ENCODE measurements around the gene DCAF8.

DCAF8 gene

DNA sequence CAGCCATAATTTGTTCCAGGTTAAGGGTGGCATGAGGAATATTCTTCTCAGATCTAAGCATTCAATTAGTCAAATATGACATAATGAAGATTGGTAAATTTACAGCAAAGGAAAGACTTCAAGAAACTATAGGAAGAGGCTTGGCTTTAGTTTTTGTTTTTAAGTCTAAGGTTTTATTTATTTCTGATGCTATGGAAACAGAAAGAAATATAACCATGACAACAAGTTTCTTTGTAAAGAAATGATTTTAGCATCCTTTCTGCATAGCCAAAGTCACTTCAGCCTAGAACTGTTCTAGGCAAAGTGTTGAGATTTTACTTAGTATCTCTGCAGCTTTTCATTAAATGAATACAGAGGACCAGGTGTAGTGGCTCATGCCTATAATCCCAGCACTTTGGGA lies 29.4 kb downstream of the DCAF8 start:
- Histone ChIP-seq H3K9me3 (no peaks in the 10 kb centered on the region), H3K27ac (no peak overlapping the region), H3K4me1 (no peaks in the 10 kb centered on the region), H3K9ac (no peak overlapping the region), H3K27me3 (no peaks in the 10 kb centered on the region), H3K4me3 (no peak overlapping the region), H3K4me2 (no peak overlapping the region), H4K20me1 (peaks cover 9% of the 10 kb centered on the region; the same call in 1 of the 2 replicates), H3K36me3 (peaks cover 99% of the 10 kb centered on the region)
- no peak for TF ChIP-seq Cebpa-rat (IDR thresholded peaks at IDR 0.05)

DNA sequence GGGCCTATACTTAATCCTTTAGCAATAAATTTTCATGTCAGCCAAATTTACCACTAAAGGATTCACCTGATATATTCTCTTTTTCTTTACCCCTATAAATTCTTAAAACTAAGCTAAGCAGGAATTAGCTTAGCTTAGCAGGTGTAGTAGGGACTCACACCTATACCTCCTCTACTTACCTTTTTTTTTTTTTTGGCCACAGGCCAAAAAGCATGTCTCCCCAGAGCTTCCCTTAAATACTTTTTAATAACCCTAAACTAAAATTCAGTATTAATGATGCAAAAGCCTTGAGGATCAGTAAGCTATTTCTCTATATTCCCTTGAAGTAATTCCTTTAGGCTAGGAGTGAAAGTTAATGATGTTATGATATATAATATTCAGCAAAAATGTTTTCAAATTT lies 33.9 kb downstream of the DCAF8 start:
- Histone ChIP-seq H3K4me1 (no peaks in the 10 kb centered on the region), H3K36me3 (peaks cover 99% of the 10 kb centered on the region), H3K4me2 (no peak overlapping the region), H3K27ac (no peak overlapping the region), H4K20me1 (peaks cover 4% of the 10 kb centered on the region; the same call in 1 of the 2 replicates), H3K27me3 (no peaks in the 10 kb centered on the region), H3K4me3 (no peak overlapping the region), H3K9me3 (no peaks in the 10 kb centered on the region), H3K9ac (no peak overlapping the region)
- TF ChIP-seq Cebpa-rat (IDR thresholded peaks at IDR 0.05), result no peak

DNA sequence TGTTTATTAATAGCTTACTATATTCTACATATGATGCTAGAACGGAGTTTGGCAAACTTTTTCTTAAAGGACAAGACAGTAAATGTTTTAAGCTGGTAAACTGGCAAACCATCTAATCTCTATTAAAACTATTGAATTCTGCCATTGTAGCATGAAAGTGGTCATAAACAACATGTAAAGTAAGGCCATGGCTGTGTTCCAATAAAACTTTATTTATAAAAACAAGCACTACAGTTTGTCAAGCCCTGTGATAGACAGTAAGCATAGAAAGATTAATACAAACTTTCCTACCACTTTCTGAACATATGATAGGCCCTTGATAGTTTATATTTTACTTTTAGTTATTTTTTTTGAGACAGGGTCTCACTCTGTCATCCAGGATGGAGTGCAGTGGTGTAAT lies 34.8 kb downstream of the DCAF8 start:
- Histone ChIP-seq H3K27ac (no peak overlapping the region), H3K9ac (no peak overlapping the region), H3K4me2 (no peak overlapping the region), H3K36me3 (peaks cover 100% of the 10 kb centered on the region), H4K20me1 (no peaks in the 10 kb centered on the region), H3K27me3 (no peaks in the 10 kb centered on the region), H3K4me3 (no peak overlapping the region), H3K9me3 (no peaks in the 10 kb centered on the region), H3K4me1 (no peaks in the 10 kb centered on the region)
- no peak for TF ChIP-seq Cebpa-rat (IDR thresholded peaks at IDR 0.05)

DNA sequence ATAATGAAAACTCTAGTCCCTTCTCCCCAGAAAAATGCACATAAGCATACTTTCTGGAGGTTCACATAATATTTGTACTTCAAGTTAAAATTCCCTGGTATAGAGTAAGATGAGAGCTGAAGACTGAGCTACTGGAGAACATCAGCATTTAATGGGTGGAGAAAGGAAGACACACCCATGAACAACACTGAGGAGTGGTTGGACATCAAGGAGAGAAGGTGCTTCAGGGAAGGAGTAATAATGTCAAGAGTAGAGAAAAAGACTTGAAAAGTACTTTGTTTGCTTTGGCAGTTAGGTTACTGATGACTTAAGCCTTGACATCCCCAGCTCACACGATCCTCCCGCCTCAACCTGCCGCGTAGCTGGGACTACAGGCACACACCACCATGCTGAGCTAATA lies 35.3 kb downstream of the DCAF8 start:
- TF ChIP-seq Cebpa-rat (IDR thresholded peaks at IDR 0.05), result no peak
- Histone ChIP-seq H3K4me2 (no peak overlapping the region), H3K4me3 (no peak overlapping the region), H3K27me3 (no peaks in the 10 kb centered on the region), H4K20me1 (no peaks in the 10 kb centered on the region), H3K9me3 (no peaks in the 10 kb centered on the region), H3K27ac (no peak overlapping the region), H3K9ac (no peak overlapping the region), H3K36me3 (peaks cover 100% of the 10 kb centered on the region), H3K4me1 (no peaks in the 10 kb centered on the region)

DNA sequence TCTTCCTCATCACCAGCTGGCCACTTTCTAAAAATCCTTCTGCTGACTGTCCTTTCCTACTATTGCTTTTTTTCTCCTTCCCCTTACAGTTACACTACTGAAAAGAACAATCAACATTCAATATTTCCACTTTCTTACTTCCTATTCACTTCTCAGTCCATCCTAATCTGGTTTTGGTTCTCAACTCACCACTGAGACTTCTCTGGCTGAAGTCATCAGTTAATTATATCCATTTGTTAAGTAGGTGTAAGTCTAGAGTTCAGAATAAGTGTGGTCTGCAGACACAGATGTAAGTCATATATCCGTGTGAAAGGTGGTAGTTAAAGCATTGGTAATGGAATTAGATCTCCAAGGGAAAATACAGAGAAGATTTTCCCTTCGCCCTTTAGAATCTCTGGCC lies 35.7 kb downstream of the DCAF8 start:
- Histone ChIP-seq H3K4me3 (no peak overlapping the region), H4K20me1 (no peaks in the 10 kb centered on the region), H3K27ac (no peak overlapping the region), H3K9me3 (no peaks in the 10 kb centered on the region), H3K36me3 (peaks cover 100% of the 10 kb centered on the region), H3K4me2 (no peak overlapping the region), H3K9ac (no peak overlapping the region), H3K4me1 (no peaks in the 10 kb centered on the region), H3K27me3 (no peaks in the 10 kb centered on the region)
- no peak for TF ChIP-seq Cebpa-rat (IDR thresholded peaks at IDR 0.05)

DNA sequence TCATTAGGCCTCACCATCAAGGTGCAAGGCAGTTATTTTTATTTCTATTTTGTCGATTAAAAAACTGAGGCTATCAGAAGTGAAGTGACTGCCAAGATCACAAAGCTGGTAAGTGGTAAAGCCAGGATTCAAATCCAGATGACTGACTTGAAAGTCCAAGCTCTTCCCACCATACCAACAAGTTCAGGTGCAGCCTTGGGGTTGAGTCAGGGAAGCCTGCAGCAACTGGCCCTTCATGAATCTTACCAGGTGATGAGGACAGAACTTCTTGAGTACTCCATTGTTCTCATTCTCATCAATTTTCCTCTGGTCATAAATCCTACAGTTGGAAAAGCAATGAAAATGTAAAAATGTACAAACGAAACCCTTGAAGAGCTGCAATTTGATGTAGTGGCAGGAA lies 37.0 kb downstream of the DCAF8 start:
- Histone ChIP-seq H3K27ac (no peak overlapping the region), H3K9ac (no peak overlapping the region), H3K4me3 (no peak overlapping the region), H4K20me1 (0 out of 2 replicates have a peak, but pooled peaks cover under 1% of the 10 kb centered on the region), H3K36me3 (peaks cover 100% of the 10 kb centered on the region), H3K27me3 (no peaks in the 10 kb centered on the region), H3K9me3 (no peaks in the 10 kb centered on the region), H3K4me1 (no peaks in the 10 kb centered on the region), H3K4me2 (no peak overlapping the region)
- TF ChIP-seq Cebpa-rat (IDR thresholded peaks at IDR 0.05), result no peak

DNA sequence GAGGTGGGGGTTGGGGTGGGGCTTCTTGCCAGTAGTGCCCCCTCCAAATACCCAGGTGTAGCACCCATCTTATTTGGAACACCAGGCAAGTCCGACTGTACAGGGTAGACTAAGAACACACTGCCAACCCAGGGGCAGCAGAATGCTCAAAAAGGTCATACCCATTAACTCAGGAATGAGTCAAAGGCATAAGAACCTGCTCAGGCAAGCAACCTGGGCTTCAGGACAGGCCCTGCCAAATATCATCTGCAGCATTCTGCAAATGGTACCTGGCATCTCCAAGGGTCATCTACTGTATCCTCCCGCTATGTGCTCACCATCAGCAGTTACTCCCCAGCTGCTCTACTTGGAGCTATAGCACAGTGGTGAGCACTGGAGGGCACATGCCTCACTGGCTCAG lies 37.7 kb downstream of the DCAF8 start:
- TF ChIP-seq Cebpa-rat (IDR thresholded peaks at IDR 0.05), result no peak
- Histone ChIP-seq H3K27ac (no peak overlapping the region), H3K4me3 (no peak overlapping the region), H3K36me3 (peaks cover 100% of the 10 kb centered on the region), H3K4me1 (no peaks in the 10 kb centered on the region), H3K9ac (no peak overlapping the region), H3K9me3 (no peaks in the 10 kb centered on the region), H4K20me1 (0 out of 2 replicates have a peak, but pooled peaks cover 8% of the 10 kb centered on the region), H3K4me2 (no peak overlapping the region), H3K27me3 (no peaks in the 10 kb centered on the region)

DNA sequence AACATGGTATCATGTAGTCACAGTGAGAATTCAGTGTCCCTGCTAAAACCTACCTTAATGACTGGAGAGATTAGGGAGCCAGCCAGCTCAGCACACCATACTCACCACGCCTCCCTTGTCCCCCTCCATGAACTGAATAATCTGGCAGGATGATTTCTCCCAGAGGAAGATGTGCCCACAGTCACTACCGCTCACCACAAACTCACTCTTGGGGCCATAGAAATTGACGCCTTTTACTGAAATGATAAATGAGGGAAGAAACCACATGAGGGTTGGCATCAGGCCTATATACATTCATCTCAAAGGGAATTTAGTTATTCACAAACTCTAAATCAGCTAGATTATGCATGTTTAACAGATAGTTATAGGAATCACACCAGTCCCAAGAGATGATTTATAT lies 39.8 kb downstream of the DCAF8 start:
- H3K27ac ChIP-seq, result no peak overlapping the region
- 0 out of 2 replicates have a peak, but pooled peaks cover 12% of the 10 kb centered on the region for H4K20me1 ChIP-seq
- H3K4me1 ChIP-seq, result no peaks in the 10 kb centered on the region
- no peaks in the 10 kb centered on the region for H3K9me3 ChIP-seq
- no peak overlapping the region for H3K9ac ChIP-seq
- H3K27me3 ChIP-seq, result no peaks in the 10 kb centered on the region
- H3K4me2 ChIP-seq, result no peak overlapping the region
- H3K36me3 ChIP-seq, result peaks cover 100% of the 10 kb centered on the region
- TF ChIP-seq Cebpa-rat (IDR thresholded peaks at IDR 0.05), result no peak
- no peak overlapping the region for H3K4me3 ChIP-seq

DNA sequence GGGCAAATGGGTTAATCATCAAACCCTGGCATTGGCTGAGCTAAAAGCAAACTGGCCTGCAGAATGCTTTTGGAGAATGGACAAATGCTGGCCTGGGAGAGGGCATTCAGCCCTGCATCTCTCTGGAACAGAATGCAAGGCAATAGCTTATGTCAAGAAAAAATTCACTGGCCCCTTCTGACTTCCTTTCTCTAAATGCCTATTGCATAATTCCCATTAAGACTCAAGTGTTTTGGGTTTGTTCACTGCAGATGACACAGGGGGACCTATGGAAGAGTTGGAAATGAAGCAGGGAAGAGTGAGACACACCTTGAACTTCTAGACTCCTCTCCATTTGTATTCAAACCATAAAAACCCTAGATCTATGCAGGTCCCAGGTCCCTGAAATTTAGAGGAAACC lies 41.3 kb downstream of the DCAF8 start:
- H4K20me1 ChIP-seq, result peaks cover 12% of the 10 kb centered on the region; the same call in 1 of the 2 replicates
- H3K27me3 ChIP-seq, result no peaks in the 10 kb centered on the region
- no peak overlapping the region for H3K27ac ChIP-seq
- H3K4me1 ChIP-seq, result no peaks in the 10 kb centered on the region
- no peak overlapping the region for H3K9ac ChIP-seq
- no peaks in the 10 kb centered on the region for H3K9me3 ChIP-seq
- H3K4me3 ChIP-seq, result no peak overlapping the region
- TF ChIP-seq Cebpa-rat (IDR thresholded peaks at IDR 0.05), result no peak
- H3K4me2 ChIP-seq, result no peak overlapping the region
- peaks cover 99% of the 10 kb centered on the region for H3K36me3 ChIP-seq

DNA sequence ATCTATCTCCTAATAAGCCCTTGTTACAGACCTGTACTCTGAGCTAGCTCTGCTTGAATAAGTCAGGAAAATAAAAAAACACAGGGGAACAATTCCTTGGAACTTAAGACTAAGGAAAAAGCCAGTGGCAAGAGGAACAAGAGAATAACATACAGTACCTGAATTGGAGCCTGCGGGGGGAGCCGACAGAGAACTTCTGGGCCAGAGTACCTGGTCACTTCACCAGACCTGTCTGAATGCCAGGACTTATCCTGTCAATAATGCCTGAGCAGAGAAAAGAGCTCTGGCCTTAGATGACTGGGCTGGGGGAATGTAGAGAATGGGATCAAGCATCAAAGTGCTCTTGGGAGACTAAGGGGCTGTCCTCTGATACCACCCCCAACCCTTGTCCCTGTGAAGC lies 42.0 kb downstream of the DCAF8 start:
- no peak overlapping the region for H3K4me2 ChIP-seq
- no peaks in the 10 kb centered on the region for H3K4me1 ChIP-seq
- no peaks in the 10 kb centered on the region for H3K9me3 ChIP-seq
- peaks cover 12% of the 10 kb centered on the region; the same call in 1 of the 2 replicates for H4K20me1 ChIP-seq
- H3K27me3 ChIP-seq, result no peaks in the 10 kb centered on the region
- peaks cover 99% of the 10 kb centered on the region for H3K36me3 ChIP-seq
- H3K27ac ChIP-seq, result no peak overlapping the region
- H3K9ac ChIP-seq, result no peak overlapping the region
- no peak for TF ChIP-seq Cebpa-rat (IDR thresholded peaks at IDR 0.05)
- no peak overlapping the region for H3K4me3 ChIP-seq

Data from BLaER1 (cell line).